Dermis microvascular lymphatic vessel endothelial cell (primary cell): Measurements from ENCODE around the gene LRRK1. TPM values are rescaled to one million over a fixed set of nuclear protein-coding genes. Genes with fewer than 3 reads are reported as not detected.

Source experiments
- DNase-seq, 2 donors: peaks; one replicate each; pipeline versions ENCODE4 v3.0.0 to v3.0.0-alpha.2; 2010; ENCODE audit warnings: low read depth in 2 of 2
- total RNA-seq: library from RNA; depleted of rRNA; stranded (reverse); fragments of >200 nt; gene quantifications from 2 replicates; pipeline ENCODE4 v1.2.1, GENCODE V29; 2014

Gene LRRK1
- total RNA-seq, 1 donor from 2014 or later, result 5.9 TPM

- DNase-seq, result no peak
These were observed 191.8 kb downstream of the LRRK1 start for GRCh38 chr15:101110681-101111569.

DNA sequence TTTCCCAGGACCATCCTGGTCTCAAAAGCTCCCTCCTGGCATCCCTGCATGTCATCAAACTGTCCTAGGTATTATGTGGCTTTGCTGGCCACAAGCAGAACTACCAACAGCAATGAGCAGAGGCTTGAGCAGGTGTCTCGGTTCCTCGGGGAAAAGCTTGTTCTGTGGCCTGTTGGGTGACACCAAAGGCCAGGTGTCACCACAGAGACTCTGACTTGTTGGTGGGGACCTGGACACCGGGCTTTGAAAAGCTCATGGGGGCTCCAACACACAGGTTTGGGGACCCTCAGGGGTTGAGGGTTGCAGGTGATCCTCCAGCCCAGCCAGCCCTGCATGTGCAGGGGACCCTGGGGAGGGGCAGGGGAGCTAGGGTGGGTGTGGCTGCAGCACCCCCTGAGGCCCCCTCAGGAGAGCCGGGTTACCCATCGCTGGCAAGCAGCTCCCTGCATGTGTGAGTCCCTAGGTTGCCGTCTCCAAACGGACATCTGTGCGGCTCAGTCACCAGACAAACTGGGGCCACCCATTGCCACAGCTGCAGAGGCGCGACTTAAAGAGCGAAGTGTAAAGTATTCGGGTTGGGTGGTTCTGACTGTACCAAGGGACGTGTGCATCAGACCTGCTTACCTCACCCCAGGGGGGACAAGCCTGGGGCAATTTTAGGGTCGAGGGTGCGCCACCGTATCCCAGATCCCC lies 192.6 kb downstream of the LRRK1 start:
- DNase-seq, result no peak

DNA sequence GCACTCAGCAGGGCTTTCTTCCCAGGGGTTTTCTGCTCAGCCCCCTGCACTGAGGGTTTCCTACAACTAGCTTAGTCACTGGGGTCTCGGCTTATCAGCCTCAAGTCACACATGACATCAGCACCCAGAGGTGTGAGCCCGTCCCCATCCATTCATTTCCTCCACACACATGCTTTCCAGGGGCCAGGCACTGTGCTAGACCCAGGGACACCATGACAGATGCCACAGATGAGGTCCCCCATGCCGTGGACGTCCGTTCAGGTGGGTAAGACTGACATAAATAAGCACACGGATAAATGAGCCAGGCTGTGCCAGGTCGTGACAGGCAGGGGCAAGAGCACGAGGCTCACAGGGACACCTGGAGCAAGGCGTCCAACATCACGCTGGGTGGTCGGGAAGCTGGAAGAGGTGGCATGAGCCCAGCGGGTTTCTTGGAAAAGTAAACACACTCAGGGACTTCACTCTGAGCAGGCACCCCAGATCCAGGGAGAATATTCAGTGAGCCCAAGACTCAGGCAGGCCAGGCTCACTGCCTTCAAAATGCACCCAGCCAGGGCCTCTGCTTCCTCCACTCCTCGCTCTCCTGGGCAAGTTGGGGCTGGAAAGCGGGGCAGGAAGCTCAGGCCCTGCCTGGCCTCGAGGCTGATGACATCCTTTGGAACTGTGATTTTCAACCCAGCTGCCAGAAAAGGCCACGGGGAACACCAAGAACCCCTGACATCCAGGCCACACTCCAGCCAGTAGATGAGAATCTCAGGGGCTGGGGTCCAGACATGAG lies 193.4 kb downstream of the LRRK1 start:
- no peak for DNase-seq

GRCh38 chr15:101113114-101114005 lies 194.2 kb downstream of the LRRK1 start:
- no peak for DNase-seq

DNA sequence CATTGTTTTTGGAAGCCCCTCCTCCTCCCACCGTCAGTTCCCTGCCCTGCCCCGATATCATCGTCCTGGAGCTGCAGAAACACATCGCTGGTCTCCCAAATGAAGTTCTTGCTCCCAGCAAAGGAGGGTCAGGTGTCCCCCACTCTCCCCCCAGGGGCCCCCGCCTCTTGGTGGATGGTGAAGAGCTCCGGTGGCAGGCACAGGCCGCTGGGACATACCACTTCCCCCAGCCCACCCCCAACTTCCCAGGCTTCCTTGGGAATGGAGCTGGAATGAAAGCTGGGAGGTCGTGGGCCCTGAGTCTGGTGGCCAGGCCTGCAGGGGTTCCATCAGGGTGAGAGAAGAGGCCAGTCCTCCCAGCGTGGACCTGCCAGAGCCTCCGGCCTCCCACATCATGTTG lies 195.0 kb downstream of the LRRK1 start:
- DNase-seq, result no peak

DNA sequence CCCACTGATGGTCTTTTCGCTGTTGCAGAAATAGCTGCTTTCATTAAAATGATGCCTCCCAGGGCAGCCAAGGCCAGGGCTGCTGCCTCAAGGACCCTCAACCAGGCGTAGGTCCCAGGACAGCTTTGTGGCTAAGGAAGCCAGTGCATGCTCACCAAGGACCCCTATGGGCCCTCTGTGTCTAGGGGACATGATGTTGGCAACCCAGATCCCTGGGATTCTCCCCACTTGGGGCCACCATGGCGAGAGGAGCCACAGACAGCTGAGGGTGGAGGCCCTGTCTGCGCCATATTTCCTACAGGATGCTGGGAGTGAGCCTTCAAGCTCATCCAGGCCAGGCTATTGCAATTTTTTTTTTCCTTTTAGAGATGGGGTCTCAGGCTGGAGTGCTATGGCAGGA lies 195.5 kb downstream of the LRRK1 start:
- no peak for DNase-seq

DNA sequence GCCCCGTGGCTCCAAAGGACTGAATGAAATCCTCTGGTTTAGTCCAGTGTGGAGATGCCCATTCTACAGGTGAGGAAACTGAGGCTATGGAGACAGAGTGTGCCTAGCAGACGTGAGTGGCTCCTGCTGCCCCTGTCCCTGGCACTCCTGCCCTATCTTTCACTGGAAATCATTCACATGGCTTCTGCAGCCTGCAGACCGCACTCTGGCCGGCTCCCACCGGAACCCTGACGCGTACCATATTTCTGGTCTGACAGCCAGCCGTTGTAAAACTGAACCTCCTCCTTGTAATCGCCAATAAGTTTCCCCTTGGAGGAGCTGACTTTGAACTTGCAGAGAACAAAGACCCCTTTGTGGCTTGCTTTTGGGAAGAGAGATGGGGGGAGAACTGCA lies 196.2 kb downstream of the LRRK1 start:
- no peak for DNase-seq

DNA sequence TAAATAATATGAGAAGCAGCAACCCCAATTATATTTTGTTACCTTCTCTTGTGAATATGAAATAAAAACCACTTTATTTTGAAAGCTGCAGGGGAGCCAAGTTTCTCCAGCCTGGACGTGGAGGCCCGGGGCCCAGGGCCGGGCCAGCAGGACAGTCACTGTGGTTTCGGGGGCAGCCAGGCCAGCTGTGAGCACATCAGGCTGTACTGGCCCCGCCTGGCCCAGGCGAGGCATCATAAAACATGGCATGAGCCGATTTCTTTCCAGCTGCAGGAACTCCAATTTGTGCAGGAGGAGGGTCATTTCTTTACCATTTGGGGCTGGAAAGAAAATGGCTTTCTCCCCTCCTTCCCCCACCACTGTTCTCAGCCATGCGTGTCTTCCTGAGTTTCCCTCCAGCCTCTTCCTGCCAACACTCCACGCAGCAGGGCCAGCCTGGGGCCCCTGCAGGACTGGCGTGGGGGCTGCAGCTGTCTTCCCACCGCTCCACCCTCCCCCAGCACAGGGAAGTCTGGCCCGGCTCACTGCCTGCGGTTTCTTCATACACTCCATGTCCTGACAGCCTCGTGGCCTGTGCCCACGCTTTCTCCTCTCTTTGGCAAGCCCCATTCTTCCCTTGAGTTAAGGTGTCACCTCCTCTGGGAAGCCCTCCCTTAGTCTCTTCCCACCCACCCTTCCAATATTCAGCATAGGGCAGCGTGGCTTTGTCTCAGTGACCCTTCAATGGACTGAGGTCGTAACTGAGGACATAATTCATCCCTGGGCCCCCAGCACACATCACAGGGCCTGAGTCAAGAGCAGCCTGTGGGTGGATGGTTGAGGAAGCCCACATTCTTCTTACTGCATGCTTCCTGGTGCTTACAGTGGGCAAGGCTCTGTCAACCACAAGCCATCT lies 196.9 kb downstream of the LRRK1 start:
- no peak for DNase-seq

GRCh38 chr15:101116681-101116976 lies 197.5 kb downstream of the LRRK1 start:
- no peak for DNase-seq

- no peak for DNase-seq
These were observed 199.0 kb downstream of the LRRK1 start for GRCh38 chr15:101118116-101118515.

DNA sequence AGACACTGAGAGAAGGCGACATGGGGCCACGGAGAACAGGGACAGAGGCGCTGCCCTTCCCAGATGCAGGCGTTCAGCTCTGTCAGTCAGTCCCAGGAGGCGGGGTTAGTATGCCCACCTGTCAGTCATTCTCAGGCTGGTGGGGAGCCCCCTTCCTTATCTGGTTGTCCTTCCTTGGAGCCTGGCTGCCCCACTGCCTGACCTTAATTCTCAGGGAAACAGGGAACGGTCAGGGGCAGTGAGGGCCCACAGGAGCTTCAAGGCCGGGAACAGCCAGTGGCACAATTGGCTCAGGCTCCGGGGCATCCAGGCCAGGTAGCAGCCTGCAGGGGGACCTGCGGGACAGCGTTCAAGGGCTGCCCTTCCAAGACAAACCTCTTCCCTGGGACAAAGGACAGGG lies 199.5 kb downstream of the LRRK1 start:
- DNase-seq, result no peak

DNA sequence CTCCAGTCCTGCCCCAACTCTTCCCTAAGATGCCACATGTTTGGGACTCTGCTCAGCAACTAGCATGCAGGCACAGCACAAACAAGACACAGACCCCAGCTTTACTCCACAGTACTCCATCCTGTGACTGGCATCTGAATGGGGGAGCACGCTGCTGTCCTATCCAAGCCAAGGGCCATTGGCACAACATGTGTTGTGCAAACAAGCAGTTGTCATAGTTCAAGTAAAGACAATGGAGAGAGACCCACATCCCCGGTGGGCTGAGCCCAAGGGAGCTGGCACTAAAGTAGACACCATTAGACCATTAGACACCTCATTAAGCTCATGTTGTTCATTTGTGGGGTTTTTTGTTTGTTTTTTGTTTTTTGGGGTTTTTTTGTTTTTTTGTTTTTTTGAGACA lies 200.0 kb downstream of the LRRK1 start:
- DNase-seq, result no peak

Other genes with a start within 250 kb of the LRRK1 start
- 6.3 and 33.9 TPM in 2 replicates for gene ALDH1A3, start 39.5 kb upstream of the LRRK1 start, total RNA-seq